ENCODE measurements around the gene FLAD1.

FLAD1 gene

GRCh38 chr1:154937988-154938386, 45.2 kb upstream of the FLAD1 start:
- H3K4me3 ChIP-seq (ENCODE audit: low read depth, low read length) = peak overlapping the region; percentile 83
- TF ChIP-seq CTCF (IDR thresholded peaks at IDR 0.05; ENCODE audit: low read depth, low read length, missing control alignments) = no peak
- no peak for DNase-seq (ENCODE audit: low read depth)
- in situ Hi-C loops (cut with HindIII; ENCODE audit: low sequenced_read_pairs) = no loop called here

- no peak overlapping the region for H3K4me3 ChIP-seq (ENCODE audit: low read depth, low read length)
- DNase-seq (ENCODE audit: low read depth) = no peak
- in situ Hi-C loops (cut with HindIII; ENCODE audit: low sequenced_read_pairs) = no loop called here
- no peak for TF ChIP-seq CTCF (IDR thresholded peaks at IDR 0.05; ENCODE audit: low read depth, low read length, missing control alignments)
Measured at GRCh38 chr1:154938604-154939399, 44.3 kb upstream of the FLAD1 start.

GRCh38 chr1:154940213-154940560, 43.0 kb upstream of the FLAD1 start:
- in situ Hi-C loops (cut with HindIII; ENCODE audit: low sequenced_read_pairs) = no loop called here
- H3K4me3 ChIP-seq (ENCODE audit: low read depth, low read length) = no peak overlapping the region
- DNase-seq (ENCODE audit: low read depth) = no peak
- TF ChIP-seq CTCF (IDR thresholded peaks at IDR 0.05; ENCODE audit: low read depth, low read length, missing control alignments) = no peak

GRCh38 chr1:154940651-154941194, 42.4 kb upstream of the FLAD1 start:
- no peak for DNase-seq (ENCODE audit: low read depth)
- in situ Hi-C loops (cut with HindIII; ENCODE audit: low sequenced_read_pairs) = no loop called here
- no peak overlapping the region for H3K4me3 ChIP-seq (ENCODE audit: low read depth, low read length)
- no peak for TF ChIP-seq CTCF (IDR thresholded peaks at IDR 0.05; ENCODE audit: low read depth, low read length, missing control alignments)

- no peak for DNase-seq (ENCODE audit: low read depth)
- H3K4me3 ChIP-seq (ENCODE audit: low read depth, low read length) = no peak overlapping the region
- no peak for TF ChIP-seq CTCF (IDR thresholded peaks at IDR 0.05; ENCODE audit: low read depth, low read length, missing control alignments)
- in situ Hi-C loops (cut with HindIII; ENCODE audit: low sequenced_read_pairs) = no loop called here
Measured at GRCh38 chr1:154941333-154942013, 41.7 kb upstream of the FLAD1 start.

- in situ Hi-C loops (cut with HindIII; ENCODE audit: low sequenced_read_pairs) = no loop called here
Measured at GRCh38 chr1:154943649-154944400, 39.3 kb upstream of the FLAD1 start.

More at GRCh38 chr1:154943649-154944400, 39.3 kb upstream of the FLAD1 start:
- no peak for DNase-seq (ENCODE audit: low read depth)
- H3K4me3 ChIP-seq (ENCODE audit: low read depth, low read length) = no peak overlapping the region
- TF ChIP-seq CTCF (IDR thresholded peaks at IDR 0.05; ENCODE audit: low read depth, low read length, missing control alignments) = peak; percentile 85

Measured in astrocyte of the cerebellum (primary cell).